ENCODE data around the gene ENO1.

Gene ENO1

GRCh38 chr1:8875216-8875861 lies 3.1 kb downstream of the ENO1 start:
- POLR2A ChIA-PET, result no interaction called here
- no peak for DNase-seq (ENCODE audit: extremely low spot score)
- CTCF ChIA-PET, result no interaction called here
- TF ChIP-seq LEF1 (IDR thresholded peaks at IDR 0.05; ENCODE audit: borderline replicate concordance) (no peak), BHLHE40 (IDR thresholded peaks at IDR 0.05; ENCODE audit: borderline replicate concordance) (no peak), FOXK2 (IDR thresholded peaks at IDR 0.05) (no peak), SP1 (IDR thresholded peaks at IDR 0.05) (no peak), ELF4 (IDR thresholded peaks at IDR 0.05) (no peak), SUZ12 (IDR thresholded peaks at IDR 0.05) (no peak), L3MBTL2 (conservative IDR thresholded peaks at IDR 0.05) (no peak), PKNOX1 (IDR thresholded peaks at IDR 0.05) (no peak), HDGF (IDR thresholded peaks at IDR 0.05; ENCODE audit: borderline replicate concordance) (no peak), CTBP1 (IDR thresholded peaks at IDR 0.05; ENCODE audit: borderline replicate concordance) (no peak), ZNF384 (IDR thresholded peaks at IDR 0.05) (no peak), TARDBP (IDR thresholded peaks at IDR 0.05) (no peak), FOXM1 (IDR thresholded peaks at IDR 0.05; ENCODE audit: borderline replicate concordance) (no peak), ARNT (IDR thresholded peaks at IDR 0.05) (no peak), FOXA1 (IDR thresholded peaks at IDR 0.05) (no peak), NFRKB (IDR thresholded peaks at IDR 0.05) (no peak)

- DNase-seq (ENCODE audit: extremely low spot score), result no peak
- ChIA-PET POLR2A (interaction anchor here (0.9 to 1.5 kb wide), 3 partner anchors 10 to 14 kb away, joined by 3 to 7 read pairs (median 3); no protein-coding TSS in a partner anchor), CTCF (no interaction called here)
- TF ChIP-seq ZNF384 (IDR thresholded peaks at IDR 0.05) (0 out of 2 replicates have a peak, but pooled peaks have one; percentile 14), HDGF (IDR thresholded peaks at IDR 0.05; ENCODE audit: borderline replicate concordance) (no peak), FOXK2 (IDR thresholded peaks at IDR 0.05) (no peak), NFRKB (IDR thresholded peaks at IDR 0.05) (no peak), SP1 (IDR thresholded peaks at IDR 0.05) (no peak)
These were observed 4.0 kb downstream of the ENO1 start for GRCh38 chr1:8874230-8875201.

GRCh38 chr1:8873506-8874229 lies 4.8 kb downstream of the ENO1 start:
- CTCF ChIA-PET, result interaction anchor here (0.7 kb wide), 1 partner anchor 15 kb away, joined by 3 read pairs; no protein-coding TSS in a partner anchor
- TF ChIP-seq PKNOX1 (IDR thresholded peaks at IDR 0.05), result peak; percentile 56
- no peak for TF ChIP-seq NFRKB (IDR thresholded peaks at IDR 0.05)
- POLR2A ChIA-PET, result interaction anchor here (0.6 to 1.5 kb wide), 4 partner anchors 8 to 13 kb away, joined by 3 to 7 read pairs (median 3); no protein-coding TSS in a partner anchor
- no peak for DNase-seq (ENCODE audit: extremely low spot score)

- TF ChIP-seq ARNT (IDR thresholded peaks at IDR 0.05), result no peak
- no peak for TF ChIP-seq HDGF (IDR thresholded peaks at IDR 0.05; ENCODE audit: borderline replicate concordance)
- no peak for TF ChIP-seq L3MBTL2 (conservative IDR thresholded peaks at IDR 0.05)
- no peak for TF ChIP-seq SUZ12 (IDR thresholded peaks at IDR 0.05)
- TF ChIP-seq NFRKB (IDR thresholded peaks at IDR 0.05), result no peak
- TF ChIP-seq ELF4 (IDR thresholded peaks at IDR 0.05), result no peak
- no peak for TF ChIP-seq ZNF384 (IDR thresholded peaks at IDR 0.05)
- ChIA-PET POLR2A (interaction anchor here (0.6 to 1.5 kb wide), 3 partner anchors 7 to 13 kb away, joined by 3 to 7 read pairs (median 3); no protein-coding TSS in a partner anchor), CTCF (interaction anchor here (0.7 to 1.6 kb wide), 2 partner anchors 14 to 24 kb away, joined by 3 to 4 read pairs; no protein-coding TSS in a partner anchor)
- no peak for DNase-seq (ENCODE audit: extremely low spot score)
These were observed 5.5 kb downstream of the ENO1 start for GRCh38 chr1:8873001-8873400.

GRCh38 chr1:8871965-8872399 lies 6.5 kb downstream of the ENO1 start:
- CTCF ChIA-PET, result interaction anchor here (1.6 kb wide), 1 partner anchor 23 kb away, joined by 4 read pairs; no protein-coding TSS in a partner anchor
- POLR2A ChIA-PET, result no interaction called here
- no peak for DNase-seq (ENCODE audit: extremely low spot score)
- TF ChIP-seq HDGF (IDR thresholded peaks at IDR 0.05; ENCODE audit: borderline replicate concordance) (no peak), FOXA1 (IDR thresholded peaks at IDR 0.05) (no peak), SP1 (IDR thresholded peaks at IDR 0.05) (no peak), BHLHE40 (IDR thresholded peaks at IDR 0.05; ENCODE audit: borderline replicate concordance) (no peak), ZNF384 (IDR thresholded peaks at IDR 0.05) (no peak), ARNT (IDR thresholded peaks at IDR 0.05) (no peak), TARDBP (IDR thresholded peaks at IDR 0.05) (no peak), NFRKB (IDR thresholded peaks at IDR 0.05) (no peak), FOXK2 (IDR thresholded peaks at IDR 0.05) (no peak), LEF1 (IDR thresholded peaks at IDR 0.05; ENCODE audit: borderline replicate concordance) (no peak), SUZ12 (IDR thresholded peaks at IDR 0.05) (no peak), FOXM1 (IDR thresholded peaks at IDR 0.05; ENCODE audit: borderline replicate concordance) (no peak), CTBP1 (IDR thresholded peaks at IDR 0.05; ENCODE audit: borderline replicate concordance) (no peak), ELF4 (IDR thresholded peaks at IDR 0.05) (no peak), L3MBTL2 (conservative IDR thresholded peaks at IDR 0.05) (no peak), PKNOX1 (IDR thresholded peaks at IDR 0.05) (no peak)

All from HEK293T (cell line).